ENCODE results near the gene WDR72. TPM values are rescaled to one million over a fixed set of nuclear protein-coding genes. Genes with fewer than 3 reads are reported as not detected.

Gene WDR72
- total and polyA plus RNA-seq, 7 donors: under 0.01 to 3.6 (median 0.22) TPM; not detected in 1

GRCh38 chr15:53576841-53577240 is 182.6 kb downstream of the WDR72 start:
- Histone ChIP-seq H3K4me3 (no peak overlapping the region), H3K36me3 (no peaks in the 10 kb centered on the region), H3K27ac (no peak overlapping the region), H3K27me3 (no peaks in the 10 kb centered on the region), H3K4me1 (no peaks in the 10 kb centered on the region), H3K9me3 (no peaks in the 10 kb centered on the region)
- intact Hi-C loops (cut with DNase I): no loop called here
- TF ChIP-seq CTCF (IDR thresholded peaks at IDR 0.05): no peak
- TF ChIP-seq POLR2A (IDR thresholded peaks at IDR 0.05): no peak
- no peak for TF ChIP-seq POLR2AphosphoS5 (IDR thresholded peaks at IDR 0.05)
- no peak for TF ChIP-seq EP300 (IDR thresholded peaks at IDR 0.05)
- no peak for DNase-seq
- WGBS, 2 donors: 27 to 60% methylated on average over 1 of the region's 1 CpG

- TF ChIP-seq POLR2A (IDR thresholded peaks at IDR 0.05) (no peak), EP300 (IDR thresholded peaks at IDR 0.05) (no peak), POLR2AphosphoS5 (IDR thresholded peaks at IDR 0.05) (no peak), CTCF (IDR thresholded peaks at IDR 0.05) (no peak)
- DNase-seq: no peak
- intact Hi-C loops (cut with DNase I): no loop called here
- Histone ChIP-seq H3K36me3 (no peaks in the 10 kb centered on the region), H3K27me3 (no peaks in the 10 kb centered on the region), H3K4me3 (no peak overlapping the region), H3K4me1 (no peaks in the 10 kb centered on the region), H3K9me3 (no peaks in the 10 kb centered on the region), H3K27ac (no peak overlapping the region)
These were observed 186.4 kb downstream of the WDR72 start for GRCh38 chr15:53573091-53573490.

GRCh38 chr15:53569751-53570480 is 189.5 kb downstream of the WDR72 start:
- H3K36me3 ChIP-seq: no peaks in the 10 kb centered on the region
- H3K4me3 ChIP-seq: no peak overlapping the region
- WGBS, 2 donors: 74 to 79% methylated on average over 3 of the region's 3 CpGs
- H3K9me3 ChIP-seq: no peaks in the 10 kb centered on the region
- TF ChIP-seq POLR2AphosphoS5 (IDR thresholded peaks at IDR 0.05) (no peak), EP300 (IDR thresholded peaks at IDR 0.05) (no peak), CTCF (IDR thresholded peaks at IDR 0.05) (no peak), POLR2A (IDR thresholded peaks at IDR 0.05) (no peak)
- intact Hi-C loops (cut with DNase I): no loop called here
- H3K27ac ChIP-seq: no peak overlapping the region
- H3K4me1 ChIP-seq: no peaks in the 10 kb centered on the region
- DNase-seq: no peak
- no peaks in the 10 kb centered on the region for H3K27me3 ChIP-seq

GRCh38 chr15:53566912-53567311 is 192.6 kb downstream of the WDR72 start:
- Histone ChIP-seq H3K4me1 (no peaks in the 10 kb centered on the region), H3K9me3 (no peaks in the 10 kb centered on the region), H3K27ac (no peak overlapping the region), H3K36me3 (no peaks in the 10 kb centered on the region), H3K27me3 (no peaks in the 10 kb centered on the region), H3K4me3 (no peak overlapping the region)
- intact Hi-C loops (cut with DNase I): no loop called here
- WGBS, 2 donors: 78 to 88% methylated on average over 4 of the region's 4 CpGs
- DNase-seq: no peak
- no peak for TF ChIP-seq POLR2AphosphoS5 (IDR thresholded peaks at IDR 0.05)
- no peak for TF ChIP-seq POLR2A (IDR thresholded peaks at IDR 0.05)
- TF ChIP-seq CTCF (IDR thresholded peaks at IDR 0.05): no peak
- no peak for TF ChIP-seq EP300 (IDR thresholded peaks at IDR 0.05)

- no peak overlapping the region for H3K27ac ChIP-seq
- DNase-seq: no peak
- no peaks in the 10 kb centered on the region for H3K36me3 ChIP-seq
- H3K4me3 ChIP-seq: no peak overlapping the region
- no peaks in the 10 kb centered on the region for H3K9me3 ChIP-seq
- intact Hi-C loops (cut with DNase I): no loop called here
- WGBS, 2 donors: 38 to 76% methylated on average over 4 of the region's 4 CpGs
- no peaks in the 10 kb centered on the region for H3K4me1 ChIP-seq
- TF ChIP-seq CTCF (IDR thresholded peaks at IDR 0.05) (no peak), POLR2AphosphoS5 (IDR thresholded peaks at IDR 0.05) (no peak), POLR2A (IDR thresholded peaks at IDR 0.05) (no peak), EP300 (IDR thresholded peaks at IDR 0.05) (no peak)
- no peaks in the 10 kb centered on the region for H3K27me3 ChIP-seq
These were observed 193.7 kb downstream of the WDR72 start for GRCh38 chr15:53565721-53566120.
